Muscle of back (tissue), 11 donors: ENCODE measurements around the gene KLHL35. TPM values are rescaled to one million over a fixed set of nuclear protein-coding genes. Genes with fewer than 3 reads are reported as not detected.

Source experiments
- DNase-seq, 3 donors: peaks; one replicate each; pipeline versions ENCODE4 v3.0.0 to v3.0.0-alpha.2; 2013
- polyA plus RNA-seq, 10 donors: library from polyadenylated mRNA; unstranded; fragments of 120-200 nt; gene quantifications; one replicate each; pipeline ENCODE4 v1.2.1, GENCODE V29; 2013; ENCODE audit not compliant: insufficient read length in 10 of 10

Gene KLHL35
- polyA plus RNA-seq, 10 donors: 2.3 to 4.5 (median 3.5) TPM

DNA sequence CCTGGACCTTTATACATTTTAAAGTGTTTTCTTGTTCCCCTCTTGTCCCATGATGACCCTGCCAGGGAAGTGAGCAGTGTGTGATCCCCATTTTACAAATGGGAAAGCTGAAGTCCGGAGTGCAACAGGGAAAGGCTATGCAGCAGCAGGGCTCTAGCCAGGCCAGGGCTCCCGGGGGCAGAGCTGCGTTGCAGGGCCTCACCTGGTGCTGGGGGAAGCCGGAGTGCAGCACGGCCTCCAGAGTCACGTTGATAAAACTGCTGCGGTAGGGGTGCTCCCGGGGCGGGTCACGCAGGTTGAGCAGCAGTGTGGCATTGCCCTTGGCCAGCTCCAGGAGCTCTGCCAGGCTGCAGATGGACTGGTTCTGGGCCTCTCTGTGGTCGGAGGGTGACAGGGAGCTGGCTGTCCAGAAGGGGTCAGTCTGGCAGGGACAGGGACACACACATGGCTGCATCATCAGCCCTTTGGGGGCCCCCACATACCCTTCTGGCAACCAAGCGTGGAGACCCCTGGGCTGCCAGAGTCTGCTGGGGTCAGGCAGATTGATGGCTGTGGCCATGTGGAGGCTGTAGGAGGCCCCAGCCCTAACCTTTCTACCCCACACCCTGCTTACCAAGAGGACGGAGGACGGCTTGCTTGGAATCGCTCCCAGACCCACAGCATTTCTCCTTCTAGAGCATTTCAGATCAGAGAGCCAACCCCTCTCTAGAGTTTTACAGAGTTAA is 9.3 kb upstream of the KLHL35 start:
- no peak for DNase-seq

DNA sequence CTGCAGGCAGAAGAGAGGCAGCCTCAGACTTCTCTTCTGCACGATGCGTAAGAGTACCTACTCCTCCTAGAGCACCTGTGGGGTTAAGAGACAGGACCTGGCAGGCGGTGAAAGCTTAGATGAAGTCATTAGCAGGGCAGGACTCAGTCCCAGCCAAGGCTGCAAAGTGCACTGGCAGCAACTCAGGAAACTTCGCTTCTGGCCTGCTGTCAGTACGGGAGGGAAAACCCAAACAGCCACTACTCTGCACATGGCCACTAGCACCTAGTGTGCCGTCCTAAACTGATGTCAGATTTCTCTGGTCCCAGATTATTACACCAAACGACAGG is 8.8 kb upstream of the KLHL35 start:
- DNase-seq: peak in 1 of 3 donors; percentile 36

DNA sequence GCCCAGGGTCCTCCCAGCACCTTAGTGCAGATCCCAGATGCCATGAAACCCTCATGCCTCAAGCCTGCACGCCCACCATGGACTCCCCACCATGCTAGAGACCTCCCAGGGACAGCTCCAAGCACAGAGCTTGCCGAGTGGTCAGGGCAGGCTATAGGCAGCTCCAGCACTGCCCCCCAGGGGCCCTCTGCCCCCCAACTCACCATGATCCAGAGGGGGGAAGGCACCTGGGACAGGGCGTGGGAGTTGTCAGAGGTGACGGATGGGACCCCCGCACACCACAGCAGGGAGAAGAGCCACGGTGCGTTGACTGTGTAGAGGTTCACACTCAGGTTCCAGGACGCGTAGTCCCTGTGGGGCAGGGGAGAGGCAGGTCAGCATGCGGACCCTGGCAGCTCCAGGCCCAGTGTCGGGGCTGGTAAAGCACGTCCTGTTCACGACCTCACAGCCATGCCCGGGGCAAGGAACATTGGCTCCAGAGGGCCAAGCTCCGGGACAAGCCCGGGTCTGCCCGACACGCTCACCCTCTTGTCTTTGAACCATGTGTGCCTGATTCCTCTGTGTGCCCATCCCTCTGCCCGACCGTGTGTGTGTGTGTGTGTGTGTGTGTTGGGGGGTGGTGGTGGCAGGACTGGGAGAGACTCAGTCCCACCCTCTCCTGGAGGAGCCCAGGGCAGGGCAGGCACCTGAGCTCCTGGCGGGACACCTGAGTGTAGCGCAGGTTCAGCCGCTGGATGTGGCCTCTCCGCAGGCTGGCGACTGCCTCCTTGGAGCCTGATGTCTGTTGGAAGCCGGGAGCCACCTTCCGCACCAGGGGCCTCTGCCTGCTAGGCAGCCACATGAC is 8.2 kb upstream of the KLHL35 start:
- DNase-seq: no peak

DNA sequence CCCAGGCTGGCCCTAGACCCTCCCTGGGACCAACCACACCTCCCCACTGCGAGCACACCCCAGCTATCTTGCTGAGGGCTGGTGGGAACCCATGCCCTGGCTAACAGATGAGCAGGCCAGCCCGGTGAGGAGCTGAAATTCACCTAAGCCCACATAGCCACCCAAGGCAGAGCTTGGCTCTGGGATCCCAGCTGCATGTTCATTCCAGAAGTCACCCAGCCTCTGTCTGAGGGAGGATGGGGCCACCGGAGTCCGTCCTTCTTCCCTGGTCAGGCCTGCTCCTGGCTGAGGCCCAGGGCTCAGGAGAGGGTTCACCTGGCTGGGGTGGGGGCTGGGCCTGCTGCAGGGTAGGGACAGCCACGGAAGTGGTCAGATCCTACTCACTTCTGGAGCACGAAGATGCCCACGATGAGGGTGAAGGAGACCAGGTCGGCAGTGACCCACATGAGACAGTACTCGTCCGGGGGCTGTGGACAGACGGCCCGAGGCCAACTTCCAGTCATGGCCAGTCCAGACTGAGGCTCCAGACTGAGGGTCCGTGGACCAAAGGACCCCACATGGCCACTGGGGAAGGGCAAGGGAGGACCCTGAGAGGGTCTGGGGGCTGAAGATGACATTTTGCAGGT is 6.6 kb upstream of the KLHL35 start:
- no peak for DNase-seq

DNA sequence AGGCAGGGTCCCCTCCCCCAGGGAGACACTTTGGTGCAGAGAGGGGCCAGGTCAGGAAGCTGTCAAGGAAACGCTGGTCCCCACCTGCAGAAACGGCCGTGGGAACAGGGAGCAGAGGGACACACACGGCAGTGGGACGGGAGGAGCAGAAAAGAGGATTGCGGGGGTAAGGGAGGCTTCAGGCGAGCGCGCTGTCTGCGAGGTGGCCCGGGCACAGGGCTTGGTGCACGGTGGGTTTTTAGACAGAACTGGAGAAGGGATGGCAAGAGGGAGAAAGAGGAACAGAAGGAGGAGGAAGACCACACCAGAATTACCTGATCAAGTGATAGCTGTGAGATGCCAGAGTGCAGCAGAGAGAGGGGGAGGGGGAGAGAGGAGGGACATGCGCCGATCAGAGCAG is 6.0 kb upstream of the KLHL35 start:
- DNase-seq: no peak

DNA sequence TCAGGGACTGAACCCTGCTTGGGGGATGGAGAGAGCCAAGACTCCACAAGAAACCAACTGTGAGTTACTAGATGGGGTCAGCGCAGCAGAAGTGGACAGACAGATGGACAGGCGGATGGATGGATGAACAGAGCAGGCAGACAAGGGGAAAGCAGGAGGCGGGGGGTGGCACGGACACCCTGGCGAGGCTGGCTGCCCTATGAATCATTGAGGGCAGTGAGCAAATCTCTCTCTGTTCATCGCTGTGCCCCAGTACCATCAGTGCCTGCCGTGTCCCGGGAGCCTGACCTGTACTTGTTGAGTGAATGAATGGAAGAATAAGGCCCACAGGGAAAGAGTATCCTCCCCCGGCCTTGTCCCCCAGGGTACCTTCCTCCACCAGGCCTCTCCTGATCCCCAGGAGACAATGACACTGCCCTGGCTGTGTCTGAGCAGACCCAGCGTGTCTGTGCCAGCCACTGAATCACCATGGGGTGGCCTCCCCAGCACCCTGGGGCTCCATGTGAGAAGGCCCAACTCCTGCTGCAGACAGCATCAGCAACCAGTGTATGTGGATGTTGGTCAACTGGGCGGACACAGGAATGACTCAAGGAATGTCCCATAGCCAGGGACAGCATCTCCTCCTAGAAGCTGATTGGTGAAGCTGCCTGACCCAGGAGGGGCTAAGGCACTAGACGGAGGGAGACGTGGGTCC is 5.1 kb upstream of the KLHL35 start:
- DNase-seq: no peak

DNA sequence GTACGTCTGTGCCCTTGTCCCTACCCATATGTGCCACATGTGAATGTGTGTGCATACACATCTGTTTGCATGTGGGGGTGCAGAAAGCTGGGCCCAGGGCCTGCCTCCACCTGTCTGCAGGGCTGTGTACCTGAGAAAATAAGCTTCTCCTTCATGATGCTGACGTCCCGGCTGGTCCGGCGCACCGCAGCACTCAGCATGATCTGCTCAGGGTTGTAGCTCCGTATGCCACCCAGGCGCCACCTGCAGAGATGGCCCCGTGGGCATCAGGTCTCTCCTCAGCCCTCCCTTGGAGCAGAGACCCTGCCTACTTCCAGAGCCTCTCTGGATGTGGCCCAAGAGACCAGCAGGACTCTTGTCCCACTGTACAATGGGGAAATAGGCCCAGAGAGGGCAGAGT is 3.8 kb upstream of the KLHL35 start:
- DNase-seq: no peak

DNA sequence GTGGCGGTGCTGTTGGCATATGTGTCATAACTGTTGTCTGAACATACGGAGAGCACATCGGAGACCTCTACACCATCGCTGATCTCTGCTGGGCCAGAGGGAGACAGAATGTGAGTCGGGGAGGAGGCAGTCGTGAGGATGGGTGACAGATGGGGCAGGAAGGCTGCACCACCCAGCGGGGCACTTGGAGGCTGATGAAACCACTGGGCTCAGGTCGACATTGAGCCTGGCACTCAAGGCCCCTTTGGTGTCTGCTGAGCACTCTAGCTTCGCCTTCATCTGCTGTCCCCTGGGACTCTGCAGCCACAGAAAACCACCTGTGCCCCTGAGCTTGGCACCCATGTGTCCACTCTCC is 2.5 kb upstream of the KLHL35 start:
- no peak for DNase-seq

DNA sequence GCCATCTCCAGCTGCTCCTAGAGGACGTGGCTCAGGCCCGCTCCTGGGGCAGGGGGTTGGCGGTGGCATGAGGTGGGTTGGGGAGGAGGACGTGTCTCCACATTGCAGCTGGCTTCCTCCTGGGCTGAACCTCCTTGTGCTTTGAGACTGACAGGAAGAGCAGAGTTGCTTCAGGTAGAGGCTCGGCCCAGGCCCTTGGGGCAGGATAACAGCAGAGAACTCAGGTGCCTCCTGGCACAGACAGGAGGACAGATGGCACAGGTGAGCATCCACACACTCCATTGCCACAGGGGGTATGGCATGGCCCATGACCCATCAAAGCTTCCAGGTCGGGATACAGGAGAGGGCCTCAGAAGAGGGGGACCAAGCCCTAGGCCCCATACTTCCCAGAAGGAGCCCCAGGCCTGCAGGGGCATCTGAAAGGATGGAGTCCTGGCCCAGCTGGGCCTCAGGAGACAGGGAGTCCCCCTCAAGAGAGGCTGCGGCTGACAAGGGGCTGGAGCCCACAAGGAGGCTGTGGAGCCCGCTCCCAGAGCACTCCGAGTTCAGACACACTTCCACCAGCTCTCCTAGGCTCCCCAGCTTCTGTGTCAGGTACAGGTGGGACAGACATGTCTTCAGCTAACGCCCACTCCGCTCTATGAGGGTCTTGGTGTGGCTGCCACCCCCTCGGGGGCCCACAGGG is 2.0 kb upstream of the KLHL35 start:
- DNase-seq: no peak

DNA sequence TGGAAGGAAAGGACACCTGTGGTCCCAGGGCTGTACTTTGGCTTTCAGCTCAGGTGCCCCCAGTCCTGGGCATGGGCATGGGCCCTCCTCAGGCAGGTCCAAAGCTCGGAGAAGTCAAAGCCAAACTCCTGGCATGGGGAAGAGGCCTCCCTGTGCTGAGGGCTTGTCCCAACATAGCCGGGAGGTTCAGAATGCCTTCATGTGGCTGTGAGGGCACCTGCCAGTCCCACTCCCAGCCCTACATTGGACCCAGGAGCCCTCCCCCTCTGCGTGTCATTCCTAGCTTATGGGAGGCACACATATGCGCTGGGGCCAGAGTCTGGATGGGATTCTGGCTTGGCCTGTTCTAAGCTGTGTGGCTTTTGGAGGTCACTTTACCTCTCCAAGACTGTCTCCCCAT is 1.0 kb upstream of the KLHL35 start:
- DNase-seq: no peak

DNA sequence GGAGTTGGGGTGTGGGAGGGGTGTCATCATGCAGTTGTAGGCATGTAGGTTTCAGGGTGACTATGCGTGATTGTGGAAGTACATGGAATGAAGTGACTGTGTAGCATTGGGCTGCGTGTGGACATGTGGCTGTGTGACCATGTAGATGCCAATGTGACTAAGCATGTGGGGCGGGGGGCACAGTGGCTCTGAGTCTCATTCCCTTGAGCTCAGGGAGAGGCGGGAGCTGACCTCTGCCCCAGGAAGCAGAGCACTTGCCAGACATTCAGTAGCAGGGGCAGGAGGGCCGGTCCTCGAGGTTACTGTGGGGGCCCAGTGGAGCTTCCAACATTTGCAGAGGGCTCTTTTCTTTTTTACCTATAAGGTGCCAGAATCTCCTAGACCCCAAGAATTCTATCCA is 440 bp upstream of the KLHL35 start:
- no peak for DNase-seq

DNA sequence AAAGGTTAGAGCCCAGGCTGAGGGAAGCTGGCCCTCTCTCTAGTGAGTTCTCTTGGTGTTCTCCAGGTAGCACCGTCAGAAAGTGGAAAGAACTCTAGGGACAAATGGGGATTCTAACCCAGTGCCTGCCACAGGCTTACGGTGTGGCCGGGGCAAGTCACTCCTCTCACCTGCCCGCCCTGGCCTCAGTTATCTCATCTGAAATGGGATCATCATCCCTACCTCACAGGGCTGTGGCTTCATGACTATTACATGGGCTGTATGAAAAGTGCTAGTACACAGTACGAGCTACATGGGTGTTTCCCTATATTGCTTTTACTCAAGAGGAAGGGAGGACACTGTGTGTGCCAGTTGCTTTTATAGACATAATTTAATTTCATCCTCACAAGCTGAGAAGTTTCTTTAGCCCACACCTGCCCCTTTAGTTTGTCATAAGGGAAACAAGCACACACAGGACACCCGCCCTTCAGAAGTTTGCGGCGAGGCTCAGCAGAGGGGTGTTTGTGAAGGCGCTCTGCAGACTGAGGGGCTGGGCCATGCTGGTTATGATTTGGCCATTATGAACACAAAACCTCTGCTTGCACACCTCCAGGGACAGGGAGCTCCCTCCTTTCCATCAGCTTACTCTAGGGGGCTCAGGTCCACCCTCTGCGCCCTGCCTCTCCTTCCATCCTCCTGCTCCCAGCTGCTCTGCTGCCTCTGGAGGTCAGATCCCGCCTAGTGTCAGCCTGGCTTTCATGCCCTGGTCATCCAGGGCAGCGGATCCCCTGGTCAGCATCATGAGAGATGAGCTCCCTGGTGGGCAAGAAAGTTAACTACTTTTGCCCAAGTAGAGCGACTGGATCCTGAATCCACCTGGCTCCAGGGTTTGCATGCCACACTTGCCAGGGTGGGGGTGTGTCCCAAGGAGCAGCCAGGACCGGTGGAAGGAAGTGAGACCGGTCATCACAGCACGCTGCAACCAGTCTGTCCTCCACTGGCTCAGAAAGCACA is 1.2 kb downstream of the KLHL35 start:
- no peak for DNase-seq

DNA sequence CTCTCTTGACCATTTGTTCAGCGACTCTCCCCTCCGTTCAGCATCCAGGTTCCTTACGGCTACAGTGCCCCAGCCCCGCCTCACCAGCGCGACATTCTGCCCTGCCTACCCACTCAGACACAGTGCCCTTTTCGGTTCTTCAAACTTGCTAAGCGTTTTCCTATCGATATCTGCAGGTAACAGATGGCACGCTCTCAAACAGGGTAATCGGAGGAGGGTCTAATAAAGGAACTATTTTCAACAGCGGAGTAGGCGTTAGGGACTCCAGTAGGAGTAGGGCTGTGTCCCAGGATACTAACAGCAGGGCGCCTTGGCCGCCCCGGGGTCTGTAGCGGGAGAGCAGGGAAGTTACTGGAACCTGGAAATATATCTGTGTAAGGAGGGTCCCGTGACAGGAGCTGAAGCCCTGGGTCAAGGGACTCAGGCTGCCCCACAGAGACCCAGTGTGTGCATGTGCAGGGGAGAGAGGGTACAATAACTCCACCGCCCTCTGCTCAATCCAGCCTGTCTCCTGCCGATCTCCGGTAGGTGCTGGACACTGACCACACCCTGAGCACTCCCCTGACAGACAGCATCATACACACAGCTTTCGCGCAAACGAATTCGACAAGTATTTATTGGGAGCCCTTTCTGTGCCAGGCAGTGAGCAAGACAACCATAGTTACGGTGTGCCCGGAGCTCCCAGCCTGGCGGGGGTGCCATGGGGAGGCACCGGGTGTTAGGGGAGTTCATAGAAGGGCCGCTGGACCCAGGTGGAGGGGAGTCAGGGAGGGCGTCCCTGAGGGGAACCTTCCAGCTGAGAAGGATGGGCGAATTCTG is 2.1 kb downstream of the KLHL35 start:
- no peak for DNase-seq

DNA sequence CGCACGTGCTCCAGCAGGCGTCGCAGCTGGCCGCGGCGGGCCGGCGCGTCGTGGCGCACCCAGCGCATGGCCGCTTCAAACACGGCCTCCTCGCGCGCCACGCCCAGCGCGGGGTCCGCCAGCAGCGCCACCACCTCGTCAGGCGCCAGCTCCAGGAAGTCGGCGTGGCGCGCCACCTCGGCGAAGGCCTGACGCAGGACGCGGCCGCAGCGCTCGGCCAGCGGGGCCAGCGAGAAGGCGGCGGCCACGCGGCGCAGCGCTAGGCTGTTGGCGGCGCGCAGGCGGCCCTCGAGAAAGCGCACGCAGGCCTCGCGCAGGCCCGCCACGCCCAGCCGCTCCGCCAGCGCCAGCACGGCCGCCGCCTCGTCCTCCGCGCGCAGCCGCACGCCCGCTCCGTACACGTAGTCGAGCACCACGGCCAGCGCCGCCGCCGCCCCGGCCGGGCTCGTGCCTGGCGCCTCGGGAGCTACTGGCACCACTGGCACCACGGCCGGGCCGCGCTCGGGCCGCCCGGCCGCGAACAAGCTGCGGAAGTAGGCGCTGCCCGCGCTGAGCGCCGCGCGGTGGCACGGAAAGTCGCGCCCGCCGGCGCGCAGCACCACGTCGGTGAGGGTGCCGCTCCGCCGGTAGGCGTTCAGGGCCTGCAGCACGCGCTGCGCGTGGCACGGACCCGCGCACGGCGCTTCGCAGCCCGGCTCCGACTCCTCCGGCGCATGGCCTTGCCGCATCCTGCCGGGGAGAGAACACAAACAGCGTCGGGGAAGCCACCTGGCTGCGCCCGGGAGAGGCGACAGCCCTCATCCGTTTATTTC is 2.9 kb downstream of the KLHL35 start:
- peak; percentile 48 to 83 (median 62) for DNase-seq

DNA sequence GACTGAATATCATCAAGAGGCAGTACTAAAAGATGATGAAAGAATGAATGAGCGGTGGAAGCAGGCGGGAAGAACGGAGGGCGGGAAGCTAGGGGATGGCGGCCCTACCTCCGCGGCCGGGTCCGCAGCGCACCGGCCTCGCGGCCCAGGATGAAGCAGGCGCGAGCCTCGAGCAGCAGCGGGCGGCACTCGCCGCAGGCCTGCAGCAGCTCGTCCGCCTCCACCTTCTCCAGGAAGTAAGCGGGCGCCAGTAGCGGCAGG is 3.4 kb downstream of the KLHL35 start:
- no peak for DNase-seq

DNA sequence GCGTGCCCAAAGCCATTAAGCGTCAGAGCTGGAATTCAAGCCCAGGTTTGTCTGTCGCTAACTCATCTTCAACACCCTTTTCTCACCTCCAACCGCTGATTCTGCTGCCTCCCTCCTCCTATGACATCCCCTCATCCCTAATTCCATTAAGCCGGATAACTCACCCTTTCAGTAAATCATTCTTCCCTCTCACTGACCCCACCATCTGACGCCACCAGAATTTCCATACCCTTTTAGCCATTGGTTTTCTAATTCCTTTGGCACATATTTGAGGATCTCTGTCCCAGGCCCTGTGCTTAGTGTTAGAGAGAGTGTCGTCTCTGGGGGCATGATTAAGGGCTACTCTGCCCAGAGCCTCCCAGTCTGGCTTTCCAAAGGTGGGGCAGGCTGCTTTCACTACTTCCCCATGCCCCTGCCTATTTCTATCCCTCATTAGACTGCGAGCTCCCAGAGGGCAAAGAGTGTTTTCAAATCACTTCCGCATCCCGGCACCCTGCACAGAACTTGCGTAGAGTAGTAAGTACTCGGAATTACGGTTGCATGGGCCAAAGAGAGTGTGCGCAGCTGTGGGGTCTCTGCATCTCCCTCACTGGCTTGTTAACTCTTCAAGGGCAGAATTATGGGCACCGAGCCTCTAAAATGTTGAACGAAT is 3.9 kb downstream of the KLHL35 start:
- DNase-seq: no peak

DNA sequence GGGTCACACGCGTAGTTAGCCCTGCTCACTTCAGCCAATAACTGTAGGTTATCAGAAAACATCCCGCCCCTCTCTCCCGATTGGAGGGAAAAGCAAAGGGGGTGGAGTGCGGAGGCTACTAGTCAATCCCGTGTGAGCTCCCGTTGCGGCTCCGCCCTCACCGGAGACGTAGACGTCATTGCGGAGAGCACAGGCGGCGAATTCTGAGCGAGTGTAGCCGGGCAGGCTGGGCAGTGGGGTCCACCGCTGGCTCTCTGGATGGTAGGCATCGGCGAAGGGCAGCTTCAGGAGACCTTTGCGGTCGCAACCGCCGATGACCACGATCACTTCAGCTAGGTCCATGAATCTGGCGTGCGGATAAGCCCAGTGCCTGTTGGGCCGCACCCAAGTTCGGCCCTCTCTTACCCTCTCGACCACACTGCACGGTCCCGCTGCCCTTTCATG is 4.7 kb downstream of the KLHL35 start:
- peak; percentile 84 to 94 (median 88) for DNase-seq

DNA sequence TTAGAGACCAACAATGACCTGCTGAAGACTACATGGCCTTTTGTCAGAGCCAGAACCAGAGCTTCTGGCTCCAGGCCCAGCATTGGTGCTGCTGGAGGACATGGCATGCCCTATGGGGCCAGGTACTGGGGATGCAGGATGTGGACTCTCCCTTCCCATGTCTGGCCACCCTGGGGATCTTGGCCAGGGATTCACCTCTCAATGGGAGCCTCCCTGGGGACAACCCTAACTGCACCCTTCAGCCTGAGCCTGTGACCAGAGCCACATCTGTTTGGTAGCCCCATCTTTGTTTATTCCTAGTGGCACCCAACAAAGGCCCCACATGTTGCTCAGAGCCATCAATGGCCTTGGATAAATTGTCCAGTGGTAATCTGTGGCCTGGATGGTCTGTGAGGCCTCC is 5.8 kb downstream of the KLHL35 start:
- no peak for DNase-seq

DNA sequence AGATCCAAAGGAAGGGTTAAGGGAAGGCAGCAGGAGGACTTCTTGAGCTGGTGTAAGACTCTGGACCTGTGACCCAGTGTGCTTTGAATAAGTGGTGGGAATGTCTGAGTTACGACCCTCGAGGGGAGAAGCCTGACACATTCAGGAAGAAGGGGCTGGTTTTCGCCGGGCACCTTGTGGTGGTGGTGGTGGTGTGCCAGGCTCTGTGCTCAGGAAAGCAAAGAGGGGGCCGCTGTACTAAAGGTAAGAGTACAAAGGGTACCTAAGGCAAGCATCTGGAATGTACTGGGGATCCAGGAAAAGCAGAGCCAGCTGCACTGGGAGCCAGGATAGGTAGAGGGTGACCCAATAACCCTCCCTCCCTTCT is 6.3 kb downstream of the KLHL35 start:
- DNase-seq: no peak
